OCI-LY7 (cell line): ENCODE measurements around the gene KLC1.

Experiments
- CTCF ChIP-seq: fragments of 200-600 bp; sonication (generic); conservative IDR thresholded peaks from 2 replicates; pipeline ENCODE4 v1.5.1; 2014; ENCODE audit warnings: mild to moderate bottlenecking, antibody characterized with exemption, low read length, moderate library complexity, mixed read lengths
- EZH2phosphoT487 ChIP-seq: fragments of 200-600 bp; sonication (generic); IDR thresholded peaks from 2 replicates; pipeline ENCODE4 v1.6.1; 2018; ENCODE audit warnings: low read depth, borderline replicate concordance, mild to moderate bottlenecking, mixed run types, antibody characterized with exemption, low read length, moderate library complexity, mixed read lengths

GRCh38 chr14:103634156-103634555 lies 5.1 kb downstream of the KLC1 start:
- TF ChIP-seq CTCF (no peak), EZH2phosphoT487 (no peak)
